T-helper 17 cell (primary cell): ENCODE measurements around the gene FGF5. TPM values are rescaled to one million over a fixed set of nuclear protein-coding genes. Genes with fewer than 3 reads are reported as not detected.

Experiments
- ATAC-seq: fragments of 150-1000 bp; cut with Tn5 transposase; 2 replicates; pipeline ENCODE4 v1.10.0; 2021; ENCODE audit warnings: mild to moderate bottlenecking, moderate library complexity
- DNase-seq, 3 donors: peaks; one replicate each; pipeline versions ENCODE4 v3.0.0 to v3.0.0-alpha.2; 2020 to 2021
- H3K9me3 ChIP-seq: one replicate; pipeline ENCODE4 v1.7.0; 2013; ENCODE audit warnings: low read length, mild to moderate bottlenecking; ENCODE audit not compliant: control insufficient read depth, poor library complexity, severe bottlenecking
- H3K27ac Mint-ChIP-seq: one replicate; pipeline ENCODE4 v1.8.0; 2022; ENCODE audit warnings: mild to moderate bottlenecking, moderate library complexity, mixed read lengths
- H3K27me3 Mint-ChIP-seq: one replicate; pipeline ENCODE4 v1.8.0; 2022; ENCODE audit warnings: mixed read lengths
- H3K36me3 Mint-ChIP-seq: one replicate; pipeline ENCODE4 v1.8.0; 2022; ENCODE audit warnings: low read depth, mixed read lengths
- H3K4me1 Mint-ChIP-seq: one replicate; pipeline ENCODE4 v1.8.0; 2022; ENCODE audit warnings: mild to moderate bottlenecking, mixed read lengths
- H3K4me3 Mint-ChIP-seq: one replicate; pipeline ENCODE4 v1.8.0; 2022; ENCODE audit warnings: mild to moderate bottlenecking, moderate library complexity, mixed read lengths
- total RNA-seq, 4 donors: library from RNA in 2 of 4; stranded (reverse) in 2 of 4; gene quantifications; one replicate each; pipeline ENCODE4 v1.2.3 and lab custom pipeline; 2022 to 2026

Gene FGF5
- total RNA-seq, 2 donors from 2014 or later, result 0.05 to 0.08 TPM

DNA sequence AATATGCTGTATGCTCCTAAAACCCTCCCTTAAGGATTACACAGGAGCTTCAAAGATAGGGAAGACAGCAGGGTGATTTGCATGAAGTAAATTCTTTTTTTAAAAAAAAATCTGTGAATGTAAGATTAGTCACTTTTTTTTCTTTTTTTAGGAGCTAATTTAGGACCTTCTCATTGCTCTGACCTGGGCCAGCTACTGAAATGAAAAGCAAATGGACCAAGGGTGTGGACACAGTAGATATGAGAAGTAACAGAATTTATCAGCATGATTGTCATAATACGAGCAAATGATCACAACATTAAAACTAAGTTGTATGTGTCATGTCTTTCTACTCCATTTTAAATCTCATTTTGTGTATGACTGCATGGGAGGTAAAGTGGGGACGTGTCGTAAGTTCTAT lies 6.6 kb upstream of the FGF5 start:
- H3K27me3 Mint-ChIP-seq, result peaks cover 76% of the 10 kb centered on the region
- no peaks in the 10 kb centered on the region for H3K36me3 Mint-ChIP-seq
- peaks cover 3% of the 10 kb centered on the region for H3K4me1 Mint-ChIP-seq
- no peak for ATAC-seq
- no peaks in the 10 kb centered on the region for H3K9me3 ChIP-seq
- no peak overlapping the region for H3K4me3 Mint-ChIP-seq
- no peak overlapping the region for H3K27ac Mint-ChIP-seq
- DNase-seq, result no peak

DNA sequence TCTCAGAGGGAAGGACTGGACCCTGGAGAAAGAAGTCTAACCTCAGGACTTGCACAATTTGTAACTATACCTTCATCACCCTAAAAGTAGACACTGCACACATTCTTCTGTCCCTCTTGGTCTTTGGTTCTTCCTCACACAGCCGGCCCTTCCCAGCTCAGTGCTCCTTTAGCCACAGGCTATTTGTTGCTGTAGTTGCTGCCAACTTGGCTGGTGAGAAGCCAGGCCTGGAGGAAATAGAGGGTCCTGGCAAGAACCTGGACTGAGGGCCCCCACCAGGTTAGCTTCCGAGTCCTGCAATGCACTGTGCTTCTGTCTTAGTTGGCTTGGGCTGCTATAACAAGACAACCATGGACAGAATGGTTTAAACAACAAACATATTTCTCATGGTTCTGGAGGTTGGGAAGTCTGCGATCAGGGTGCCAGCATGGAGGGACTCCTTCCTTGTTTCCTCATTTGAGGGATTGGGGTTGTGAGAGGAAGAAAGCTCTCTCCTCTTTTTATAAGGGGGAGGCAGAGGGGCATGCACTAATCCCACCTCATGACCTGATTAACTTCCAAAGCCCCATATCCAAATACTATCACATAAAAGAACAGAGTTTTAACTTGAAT lies 4.4 kb upstream of the FGF5 start:
- no peak for DNase-seq
- Mint-ChIP-seq H3K27ac (no peak overlapping the region), H3K36me3 (peaks cover 4% of the 10 kb centered on the region), H3K4me3 (no peak overlapping the region), H3K27me3 (peaks cover 77% of the 10 kb centered on the region), H3K4me1 (peaks cover 15% of the 10 kb centered on the region)
- no peak for ATAC-seq
- H3K9me3 ChIP-seq, result no peaks in the 10 kb centered on the region

DNA sequence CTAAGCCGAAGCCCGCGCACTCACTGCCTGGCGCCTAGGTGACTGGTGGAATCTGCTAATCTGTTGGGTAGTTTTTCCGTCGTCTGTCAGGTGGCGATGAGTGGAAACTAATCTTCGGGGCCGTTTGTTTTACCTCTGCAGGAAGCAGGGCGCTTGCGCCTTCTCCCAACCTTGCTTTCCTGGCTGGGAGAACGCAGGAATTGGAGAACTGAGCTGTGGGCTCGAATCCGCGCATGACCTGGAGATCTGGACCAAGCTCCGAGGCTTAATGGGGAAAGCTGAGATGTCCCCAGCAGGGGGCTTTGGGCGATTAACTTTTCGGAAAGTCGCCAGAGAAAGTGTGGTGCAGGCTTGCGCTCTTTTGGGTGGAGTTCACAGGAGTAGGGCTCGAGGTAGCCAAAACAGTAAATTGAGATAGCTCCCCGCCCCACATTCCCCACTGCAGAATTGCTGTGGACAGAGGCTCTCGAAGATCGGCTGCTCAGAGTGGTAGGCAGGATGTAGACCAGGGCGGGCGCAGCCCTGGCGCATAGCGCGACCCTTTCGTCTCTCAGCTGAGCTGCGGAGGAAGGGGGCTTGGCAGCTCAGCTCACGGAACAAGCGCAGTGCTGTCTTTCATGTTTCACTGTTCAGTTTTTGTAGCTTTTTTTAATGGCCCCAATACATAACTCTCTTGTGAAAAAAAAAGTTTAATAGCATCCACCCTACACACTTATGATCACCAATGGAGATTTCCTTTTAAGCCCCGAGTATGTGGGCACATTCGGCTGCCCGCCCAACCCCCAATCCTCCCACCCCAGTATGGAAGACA lies 2.7 kb upstream of the FGF5 start:
- no peak overlapping the region for H3K4me3 Mint-ChIP-seq
- peaks cover 78% of the 10 kb centered on the region for H3K27me3 Mint-ChIP-seq
- DNase-seq (no peak), ATAC-seq (no peak)
- no peaks in the 10 kb centered on the region for H3K9me3 ChIP-seq
- H3K4me1 Mint-ChIP-seq, result peaks cover 26% of the 10 kb centered on the region
- no peak overlapping the region for H3K27ac Mint-ChIP-seq
- peaks cover 6% of the 10 kb centered on the region for H3K36me3 Mint-ChIP-seq

DNA sequence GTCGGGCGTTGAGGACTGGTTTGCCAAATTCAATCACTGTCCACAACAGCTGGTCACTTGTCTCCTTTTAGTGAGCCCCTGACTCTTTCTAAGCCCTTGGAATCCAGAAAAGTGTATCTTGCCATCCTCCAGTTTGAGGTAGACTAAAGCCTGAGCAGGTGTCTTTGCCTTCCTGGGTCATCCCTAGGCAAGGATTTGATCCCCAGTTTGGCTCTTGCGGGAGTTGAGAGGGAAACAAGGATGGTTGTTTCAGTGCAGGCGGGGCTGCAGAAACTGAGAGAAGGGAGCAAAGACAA lies 2.2 kb upstream of the FGF5 start:
- ATAC-seq (no peak), DNase-seq (no peak)
- Mint-ChIP-seq H3K4me3 (no peak overlapping the region), H3K27ac (no peak overlapping the region), H3K27me3 (peaks cover 78% of the 10 kb centered on the region), H3K4me1 (peaks cover 31% of the 10 kb centered on the region), H3K36me3 (peaks cover 6% of the 10 kb centered on the region)
- H3K9me3 ChIP-seq, result no peaks in the 10 kb centered on the region

DNA sequence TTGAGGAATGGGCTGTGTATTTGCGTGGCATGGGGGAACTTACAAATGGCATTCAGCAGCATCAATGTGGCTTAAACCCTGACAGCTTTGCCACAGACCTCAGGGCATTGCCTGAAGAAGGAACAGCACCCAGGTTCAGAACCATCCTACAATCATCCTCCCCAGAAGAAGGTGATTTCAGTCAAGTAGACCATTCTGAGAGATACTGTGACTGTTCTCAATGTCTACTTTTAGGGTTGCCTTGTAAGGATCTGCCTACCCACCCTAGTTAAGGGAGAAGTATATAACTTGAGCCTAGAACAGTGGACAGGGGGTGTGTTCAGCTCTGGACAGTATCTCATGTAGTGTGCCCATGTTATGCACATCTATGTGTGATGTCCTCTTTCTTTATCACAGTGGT lies 1.6 kb upstream of the FGF5 start:
- H3K9me3 ChIP-seq, result no peaks in the 10 kb centered on the region
- H3K36me3 Mint-ChIP-seq, result peaks cover 7% of the 10 kb centered on the region
- ATAC-seq (no peak), DNase-seq (no peak)
- H3K4me3 Mint-ChIP-seq, result no peak overlapping the region
- H3K27me3 Mint-ChIP-seq, result peaks cover 80% of the 10 kb centered on the region
- H3K4me1 Mint-ChIP-seq, result peaks cover 31% of the 10 kb centered on the region
- no peak overlapping the region for H3K27ac Mint-ChIP-seq

DNA sequence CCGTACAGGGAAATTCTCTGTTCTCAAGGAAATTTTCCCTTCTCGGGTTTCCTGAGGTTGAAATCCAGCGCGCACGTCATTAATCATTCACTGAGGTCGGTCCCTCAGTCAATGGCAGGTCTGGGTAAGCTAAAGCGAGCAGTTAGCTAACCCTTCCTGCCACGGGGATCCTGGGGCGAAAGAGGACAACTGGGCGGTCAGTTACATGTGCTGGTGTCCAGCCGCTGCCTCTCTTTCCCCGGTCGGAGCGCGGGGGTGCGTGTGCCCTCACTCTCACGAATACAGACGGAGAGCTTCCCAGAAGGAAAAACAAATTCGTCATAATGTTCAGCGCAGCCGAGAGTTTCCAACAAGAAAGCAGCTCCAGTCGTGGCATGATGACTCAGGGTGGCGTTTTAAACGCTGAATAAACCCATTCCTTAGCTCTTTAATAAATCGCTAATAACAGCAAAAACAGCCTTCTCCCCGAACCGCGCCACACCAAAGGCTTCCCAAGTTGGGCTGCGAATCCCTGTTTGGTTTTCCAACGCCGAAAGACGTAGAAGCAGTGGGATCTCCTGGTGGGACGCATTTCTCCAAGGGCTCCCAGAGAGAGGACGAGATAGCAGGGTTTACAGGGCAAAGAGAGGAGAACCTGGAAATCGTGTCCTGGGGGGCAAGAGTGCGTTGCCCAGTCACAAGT lies 752 bp upstream of the FGF5 start:
- DNase-seq, result no peak
- no peak overlapping the region for H3K27ac Mint-ChIP-seq
- no peaks in the 10 kb centered on the region for H3K9me3 ChIP-seq
- H3K4me1 Mint-ChIP-seq, result peaks cover 31% of the 10 kb centered on the region
- ATAC-seq, result no peak
- H3K4me3 Mint-ChIP-seq, result peak overlapping the region; percentile 83
- H3K36me3 Mint-ChIP-seq, result peaks cover 7% of the 10 kb centered on the region
- peaks cover 85% of the 10 kb centered on the region for H3K27me3 Mint-ChIP-seq

DNA sequence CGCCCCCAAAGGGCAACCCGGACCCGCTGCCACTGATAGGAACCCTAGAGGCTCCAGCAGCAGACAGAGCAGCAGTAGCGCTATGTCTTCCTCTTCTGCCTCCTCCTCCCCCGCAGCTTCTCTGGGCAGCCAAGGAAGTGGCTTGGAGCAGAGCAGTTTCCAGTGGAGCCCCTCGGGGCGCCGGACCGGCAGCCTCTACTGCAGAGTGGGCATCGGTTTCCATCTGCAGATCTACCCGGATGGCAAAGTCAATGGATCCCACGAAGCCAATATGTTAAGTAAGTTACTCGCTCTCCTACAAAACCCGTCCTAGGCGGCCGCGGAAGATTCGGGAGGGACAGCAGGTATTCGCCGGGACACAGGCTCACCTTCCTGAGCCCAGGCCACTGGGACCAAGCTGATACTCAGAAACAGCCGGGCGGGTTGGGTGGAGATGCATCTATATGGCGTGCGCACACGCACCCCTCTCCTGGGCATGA lies 477 bp downstream of the FGF5 start:
- ATAC-seq, result peak; percentile 23

GRCh38 chr4:80268081-80268823 lies 1.8 kb downstream of the FGF5 start:
- H3K9me3 ChIP-seq, result no peaks in the 10 kb centered on the region
- Mint-ChIP-seq H3K36me3 (peaks cover 7% of the 10 kb centered on the region), H3K27ac (no peak overlapping the region), H3K27me3 (peaks cover 80% of the 10 kb centered on the region), H3K4me3 (no peak overlapping the region), H3K4me1 (peaks cover 31% of the 10 kb centered on the region)
- DNase-seq (no peak), ATAC-seq (no peak)

More for the DNA sequence above, 477 bp downstream of the FGF5 start:
- H3K4me3 Mint-ChIP-seq, result peak overlapping the region; percentile 83
- no peak overlapping the region for H3K27ac Mint-ChIP-seq
- H3K4me1 Mint-ChIP-seq, result peaks cover 31% of the 10 kb centered on the region
- peaks cover 93% of the 10 kb centered on the region for H3K27me3 Mint-ChIP-seq
- no peak for DNase-seq
- no peaks in the 10 kb centered on the region for H3K9me3 ChIP-seq
- H3K36me3 Mint-ChIP-seq, result peaks cover 7% of the 10 kb centered on the region

DNA sequence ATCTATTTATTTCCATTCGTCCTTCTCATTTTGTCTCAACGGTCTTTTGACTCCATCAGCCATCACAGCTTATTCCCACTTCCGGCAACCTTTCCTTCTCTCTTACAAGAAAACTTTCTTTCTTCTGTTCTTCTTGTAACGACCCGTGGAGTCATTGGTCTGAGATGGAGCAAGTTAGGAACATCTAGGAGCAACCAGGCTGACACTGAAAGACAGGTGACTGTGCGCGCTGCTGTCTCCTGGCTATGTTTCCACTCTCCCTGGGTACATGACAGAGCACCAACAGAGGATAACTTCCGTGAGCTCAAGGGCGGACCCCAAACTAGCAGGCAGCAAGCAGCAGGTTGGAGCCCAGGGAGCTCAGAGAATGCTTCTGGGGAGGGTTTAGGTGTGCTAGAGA lies 2.5 kb downstream of the FGF5 start:
- Mint-ChIP-seq H3K36me3 (peaks cover 7% of the 10 kb centered on the region), H3K4me3 (no peak overlapping the region), H3K4me1 (peaks cover 31% of the 10 kb centered on the region), H3K27me3 (peaks cover 78% of the 10 kb centered on the region), H3K27ac (no peak overlapping the region)
- ATAC-seq, result no peak
- H3K9me3 ChIP-seq, result no peaks in the 10 kb centered on the region
- DNase-seq, result no peak

DNA sequence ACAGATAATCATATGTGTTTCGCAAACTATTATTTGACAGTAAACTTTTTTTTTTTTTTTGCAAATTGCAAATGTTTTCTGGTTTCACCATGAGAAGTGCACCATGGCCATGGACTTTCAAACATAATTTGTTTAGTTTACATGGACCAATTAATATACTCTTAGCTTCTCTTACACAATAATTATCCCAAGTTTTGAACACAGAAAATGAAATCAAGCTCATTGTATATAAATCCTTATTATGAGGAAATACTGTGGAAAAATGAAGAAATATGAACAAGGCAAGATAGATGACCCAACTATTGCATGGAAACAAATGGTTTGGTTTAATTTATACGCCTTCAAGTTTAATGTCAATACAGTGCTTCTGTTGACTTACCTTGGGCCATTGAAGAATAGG lies 3.9 kb downstream of the FGF5 start:
- Mint-ChIP-seq H3K27me3 (peaks cover 64% of the 10 kb centered on the region), H3K36me3 (peaks cover 7% of the 10 kb centered on the region), H3K4me1 (peaks cover 31% of the 10 kb centered on the region), H3K27ac (no peak overlapping the region), H3K4me3 (no peak overlapping the region)
- DNase-seq, result no peak
- H3K9me3 ChIP-seq, result no peaks in the 10 kb centered on the region
- ATAC-seq, result no peak

- Mint-ChIP-seq H3K4me3 (no peak overlapping the region), H3K27me3 (peaks cover 58% of the 10 kb centered on the region), H3K4me1 (peaks cover 29% of the 10 kb centered on the region), H3K36me3 (peaks cover 7% of the 10 kb centered on the region), H3K27ac (no peak overlapping the region)
- DNase-seq (no peak), ATAC-seq (no peak)
- no peaks in the 10 kb centered on the region for H3K9me3 ChIP-seq
Measured at GRCh38 chr4:80270868-80271267, 4.4 kb downstream of the FGF5 start.

DNA sequence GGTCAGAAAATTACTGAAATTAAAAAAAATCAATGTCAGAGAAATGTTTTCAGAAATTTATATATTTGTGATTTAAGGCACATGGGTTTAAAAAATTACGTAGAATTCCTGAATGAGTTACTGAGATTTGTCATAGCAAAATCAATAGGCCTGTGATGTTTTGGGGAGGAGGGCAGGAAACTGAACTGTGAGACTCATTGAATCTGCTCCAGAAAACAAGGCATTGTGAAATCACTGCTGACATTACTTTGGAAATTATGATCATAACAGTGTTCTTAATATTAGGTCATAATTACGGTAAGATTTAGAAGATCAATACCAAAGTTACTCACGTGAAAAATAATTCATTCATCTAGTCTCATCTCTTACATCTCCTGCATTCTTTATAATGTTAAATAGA lies 5.3 kb downstream of the FGF5 start:
- no peaks in the 10 kb centered on the region for H3K9me3 ChIP-seq
- ATAC-seq, result no peak
- H3K4me1 Mint-ChIP-seq, result peaks cover 22% of the 10 kb centered on the region
- H3K36me3 Mint-ChIP-seq, result peaks cover 5% of the 10 kb centered on the region
- H3K27ac Mint-ChIP-seq, result no peak overlapping the region
- no peak for DNase-seq
- no peak overlapping the region for H3K4me3 Mint-ChIP-seq
- H3K27me3 Mint-ChIP-seq, result peaks cover 49% of the 10 kb centered on the region

- no peak overlapping the region for H3K4me3 Mint-ChIP-seq
- no peak for DNase-seq
- no peaks in the 10 kb centered on the region for H3K36me3 Mint-ChIP-seq
- no peak overlapping the region for H3K27ac Mint-ChIP-seq
- no peaks in the 10 kb centered on the region for H3K9me3 ChIP-seq
- ATAC-seq, result no peak
- H3K4me1 Mint-ChIP-seq, result no peaks in the 10 kb centered on the region
- H3K27me3 Mint-ChIP-seq, result peaks cover 19% of the 10 kb centered on the region
Measured at GRCh38 chr4:80276931-80277330, 10.5 kb downstream of the FGF5 start.
